NCI-H345 treated with DMSO at 0.1 percent for 48 hours (cell line): ENCODE results near the gene ARPC4.
"Not testable (repeated sequence)": the region's sequence is repeated elsewhere in the genome, so short reads cannot be mapped to it uniquely, and the experiment has no call there.

ENCODE experiments used
- DNase-seq: peaks from one replicate; lab custom pipeline; 2025; ENCODE audit not compliant: unreplicated experiment; lab: John Stamatoyannopoulos, UW

The ARPC4 gene

GRCh38 chr3:9851926-9852325, 59.0 kb downstream of the ARPC4 start:
- not testable (repeated sequence) for DNase-seq

- no peak for DNase-seq
Measured at GRCh38 chr3:9852528-9852927, 59.6 kb downstream of the ARPC4 start.

- DNase-seq = not testable (repeated sequence)
Measured at GRCh38 chr3:9854291-9854940, 61.5 kb downstream of the ARPC4 start.

GRCh38 chr3:9855594-9855993, 62.7 kb downstream of the ARPC4 start:
- no peak for DNase-seq
